Psoas muscle (tissue), 8 donors: Measurements from ENCODE around the gene SLC22A14. TPM values are rescaled to one million over a fixed set of nuclear protein-coding genes. Genes with fewer than 3 reads are reported as not detected.

Source experiments
- ATAC-seq, 4 donors: fragments of 200-7000 bp; cut with Tn5 transposase; one replicate each; pipeline ENCODE4 v1.9.1; 2020; ENCODE audit warnings: moderate library complexity in 3 of 4, mild to moderate bottlenecking in 2 of 4
- DNase-seq, 2 donors: peaks; one replicate each; pipeline ENCODE4 v3.0.0-alpha.2; 2020
- H3K27ac ChIP-seq: fragments of 200-600 bp; one replicate; pipeline ENCODE4 v1.8.0; 2022
- H3K27me3 ChIP-seq, 3 donors: fragments of 200-600 bp in 1 of 3; one replicate each; pipeline versions ENCODE4 v1.6.1 to v1.8.0; 2013 to 2022; ENCODE audit warnings: low read length in 2 of 3, mild to moderate bottlenecking in 2 of 3, moderate library complexity in 1 of 3; ENCODE audit not compliant: insufficient read depth in 3 of 3
- H3K36me3 ChIP-seq, 2 donors: fragments of 200-600 bp in 1 of 2; one replicate each; pipeline versions ENCODE4 v1.6.1 to v1.8.0; 2013 to 2022; ENCODE audit warnings: low read depth in 1 of 2, mild to moderate bottlenecking in 1 of 2, moderate library complexity in 1 of 2; ENCODE audit not compliant: insufficient read depth in 1 of 2
- H3K4me1 ChIP-seq: fragments of 200-600 bp; one replicate; pipeline ENCODE4 v1.8.0; 2022
- H3K4me3 ChIP-seq: fragments of 200-600 bp; one replicate; pipeline ENCODE4 v1.8.0; 2022; ENCODE audit warnings: mild to moderate bottlenecking
- H3K9me3 ChIP-seq: fragments of 200-600 bp; one replicate; pipeline ENCODE4 v1.8.0; 2022
- WGBS, 3 donors: extraction: QIAGEN DNeasy Blood & Tissue Kit; methylation state at CpG; one replicate each; pipeline versions ENCODE4 v1.1.6 to v1.1.7; 2013; 5-methylcytosine and 5-hydroxymethylcytosine counted together
- intact Hi-C, 2 donors: fragments of 100-400 bp; cut with DNase I; formaldehyde crosslinking; loops; one replicate each; pipeline versions ENCODE4 v1.11.0 to v1.14.2; 2022
- polyA plus RNA-seq, 3 donors: library from polyadenylated mRNA; stranded (reverse); fragments of 200-250 nt; gene quantifications; one replicate each; pipeline ENCODE4 v1.2.3, GENCODE V29; 2013
- total RNA-seq, 4 donors: library from RNA; stranded (reverse); fragmentation: NEBNext Ultra II Directional in 2 of 4; extraction: Animal tissue kit (Norgen Biotek cat#: 25700) in 2 of 4; gene quantifications; one replicate each; pipeline versions ENCODE4 v1.2.1 to v1.2.4, GENCODE V29; 2021 to 2023
- TF ChIP-seq, protein P1 (sequence below): fragments of 200-600 bp; IDR thresholded peaks from one replicate; pipeline ENCODE4 v1.8.0; 2022; ENCODE audit warnings: antibody characterized with exemption
- donor health status: healthy with polysubstance abuse.
- donor health status: DM: no; HTN: no; CAD: no; lungs with moderate emphysema.
- donor health status: Bipolar disorder and iron deficiency.
- donor health status: healthy.
- donor health status: DM: yes; HTN: yes; CAD: no.
- donor health status: DM: no; HTN: no; CAD: no.
- donor health status: DM: no; HTN: no; CAD: no.
- donor health status: DM: yes; HTN: yes; CAD: no.

SLC22A14 gene
- total and polyA plus RNA-seq, 7 donors: 0.08 to 0.64 (median 0.26) TPM

DNA sequence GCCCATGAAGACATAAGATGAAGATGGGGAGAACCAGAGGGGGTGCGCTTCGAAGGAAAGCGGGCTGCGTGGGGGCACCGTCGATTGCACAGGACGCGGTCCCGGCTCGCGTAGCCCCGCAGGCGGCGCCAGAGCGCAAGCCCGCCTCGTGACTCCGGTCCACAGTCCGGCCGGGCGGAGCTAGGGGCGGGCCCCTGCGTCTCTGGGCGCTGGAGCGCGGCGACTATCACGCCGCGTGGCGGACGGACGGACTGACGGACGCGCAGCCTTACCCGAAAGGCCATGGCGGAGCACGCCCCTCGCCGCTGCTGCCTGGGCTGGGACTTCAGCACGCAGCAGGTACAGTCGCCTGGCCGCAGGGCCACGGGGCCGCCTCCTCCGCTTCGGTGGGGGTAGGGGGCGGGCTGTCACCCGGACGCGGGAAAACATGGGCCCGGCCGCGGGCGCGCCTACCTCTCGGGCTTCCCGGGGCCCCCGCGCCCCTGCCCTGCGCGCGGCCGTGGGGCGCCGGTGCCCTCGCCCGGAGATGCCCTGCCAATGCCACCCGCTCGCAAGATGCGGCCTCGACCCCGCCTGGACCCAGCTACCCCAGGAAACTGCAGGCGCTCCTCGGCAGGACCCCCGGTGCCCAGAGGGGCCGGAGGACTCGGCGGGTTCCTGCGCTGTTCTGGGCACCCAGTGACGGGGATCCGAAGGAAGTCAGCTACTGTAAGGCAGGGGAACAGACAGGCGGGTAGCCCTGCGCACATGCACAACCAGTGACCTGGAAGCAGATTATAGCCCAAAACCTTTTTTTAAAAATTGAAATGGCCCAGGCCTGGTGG is 64.7 kb downstream of the SLC22A14 start, which contains the start of gene XYLB:
XYLB (plus strand) TSS at position 199 of the 824 bp plus-strand sequence; CDS start at position 283, 84 bp downstream.
- no peaks in the 10 kb centered on the region for H3K36me3 ChIP-seq
- WGBS, 3 donors: 1 to 3% (median 2%) methylated on average over 36 to 85 of the region's 85 CpGs
- peak within 1 kb of the TSS; percentile 44 for H3K27ac ChIP-seq
- peaks cover 5% of the 10 kb centered on the region for H3K4me1 ChIP-seq
- peak within 1 kb of the TSS; percentile 88 for H3K4me3 ChIP-seq
- H3K27me3 ChIP-seq: no peaks in the 10 kb centered on the region
- TF ChIP-seq, protein P1, sequence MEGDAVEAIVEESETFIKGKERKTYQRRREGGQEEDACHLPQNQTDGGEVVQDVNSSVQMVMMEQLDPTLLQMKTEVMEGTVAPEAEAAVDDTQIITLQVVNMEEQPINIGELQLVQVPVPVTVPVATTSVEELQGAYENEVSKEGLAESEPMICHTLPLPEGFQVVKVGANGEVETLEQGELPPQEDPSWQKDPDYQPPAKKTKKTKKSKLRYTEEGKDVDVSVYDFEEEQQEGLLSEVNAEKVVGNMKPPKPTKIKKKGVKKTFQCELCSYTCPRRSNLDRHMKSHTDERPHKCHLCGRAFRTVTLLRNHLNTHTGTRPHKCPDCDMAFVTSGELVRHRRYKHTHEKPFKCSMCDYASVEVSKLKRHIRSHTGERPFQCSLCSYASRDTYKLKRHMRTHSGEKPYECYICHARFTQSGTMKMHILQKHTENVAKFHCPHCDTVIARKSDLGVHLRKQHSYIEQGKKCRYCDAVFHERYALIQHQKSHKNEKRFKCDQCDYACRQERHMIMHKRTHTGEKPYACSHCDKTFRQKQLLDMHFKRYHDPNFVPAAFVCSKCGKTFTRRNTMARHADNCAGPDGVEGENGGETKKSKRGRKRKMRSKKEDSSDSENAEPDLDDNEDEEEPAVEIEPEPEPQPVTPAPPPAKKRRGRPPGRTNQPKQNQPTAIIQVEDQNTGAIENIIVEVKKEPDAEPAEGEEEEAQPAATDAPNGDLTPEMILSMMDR: peak; percentile 84
- intact Hi-C loops: loop anchor here (2.0 to 5.0 kb wide), 2 partner anchors 116 to 132 kb away; no protein-coding TSS in a partner anchor
- DNase-seq: peak; percentile 90 to 92
- ATAC-seq: peak; percentile 99 to 100 (median 99)
- H3K9me3 ChIP-seq: no peaks in the 10 kb centered on the region

DNA sequence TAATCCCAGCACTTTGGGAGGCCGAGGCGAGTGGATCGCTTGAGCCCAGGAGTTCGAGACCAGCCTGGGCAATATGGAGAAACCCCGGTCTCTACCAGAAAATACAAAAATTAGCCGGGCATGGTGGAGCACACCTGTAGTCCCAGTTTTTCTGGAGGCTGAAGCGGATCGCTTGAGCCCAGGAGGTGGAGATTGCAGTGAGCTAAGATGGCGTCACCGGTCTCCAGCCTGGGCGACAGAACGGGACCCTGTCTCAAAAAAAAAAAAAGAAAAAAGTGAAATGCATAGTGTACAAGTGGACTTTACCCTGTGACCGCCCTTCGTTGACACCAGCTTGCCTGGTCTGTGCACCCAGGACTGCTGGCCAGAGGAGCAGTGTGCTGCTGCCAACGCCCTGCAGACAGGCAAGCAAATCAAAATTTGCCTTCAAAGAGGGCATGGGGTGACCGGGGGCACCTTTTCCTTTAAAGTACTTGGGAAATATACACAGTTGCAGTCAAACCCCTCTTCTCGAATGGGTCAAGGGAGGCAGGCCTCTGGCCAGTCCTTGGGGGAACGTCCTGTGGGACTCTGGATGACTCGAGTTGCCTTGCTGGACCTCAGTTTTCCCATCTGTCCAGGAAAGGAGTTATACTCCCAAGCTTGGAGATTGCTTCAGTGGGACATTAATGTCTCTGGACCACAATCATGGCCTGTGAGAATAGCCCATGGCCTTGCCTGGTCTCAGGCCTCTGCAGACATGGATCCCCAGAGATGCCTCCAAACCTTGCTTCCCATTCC is 65.5 kb downstream of the SLC22A14 start:
- Histone ChIP-seq H3K4me1 (peaks cover 5% of the 10 kb centered on the region), H3K9me3 (no peaks in the 10 kb centered on the region), H3K36me3 (no peaks in the 10 kb centered on the region), H3K27me3 (no peaks in the 10 kb centered on the region), H3K27ac (no peak overlapping the region), H3K4me3 (peak overlapping the region; percentile 88)
- intact Hi-C loops: loop anchor here (2.0 to 5.0 kb wide), 2 partner anchors 115 to 131 kb away; no protein-coding TSS in a partner anchor
- no peak for ATAC-seq
- TF ChIP-seq, protein P1: no peak
- DNase-seq: no peak
- 76 to 77% (median 76%) methylated on average over 19 of the region's 19 CpGs for WGBS, 3 donors

DNA sequence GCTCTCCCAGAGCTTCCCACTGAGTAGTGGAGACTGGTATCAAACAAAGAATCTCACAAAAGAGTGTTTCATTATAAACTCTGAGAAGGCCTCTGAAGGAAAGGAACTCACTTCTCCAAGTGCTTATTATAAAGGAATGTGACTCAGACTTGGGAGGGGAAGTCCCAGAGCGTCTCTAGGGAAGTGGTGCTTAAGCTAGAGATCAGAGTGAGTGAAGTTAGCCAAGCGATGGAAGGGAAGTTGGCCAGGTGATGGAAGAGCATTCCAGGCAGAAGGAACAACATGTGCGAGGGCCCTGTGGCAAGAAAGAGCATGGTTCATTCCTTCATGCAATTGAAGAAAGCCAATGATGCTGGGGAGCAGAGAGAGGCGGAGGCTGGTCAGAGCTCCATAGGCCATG is 66.8 kb downstream of the SLC22A14 start:
- H3K27me3 ChIP-seq: no peaks in the 10 kb centered on the region
- ATAC-seq: no peak
- peaks cover 5% of the 10 kb centered on the region for H3K4me1 ChIP-seq
- H3K4me3 ChIP-seq: no peak overlapping the region
- no peak overlapping the region for H3K27ac ChIP-seq
- no peak for DNase-seq
- WGBS, 3 donors: 79 to 84% (median 83%) methylated on average over 4 of the region's 4 CpGs
- no peaks in the 10 kb centered on the region for H3K9me3 ChIP-seq
- TF ChIP-seq, protein P1: no peak
- H3K36me3 ChIP-seq: no peaks in the 10 kb centered on the region
- intact Hi-C loops: loop anchor here in 1 of 2 donors (5.0 kb wide), 1 partner anchor 113 kb away; no protein-coding TSS in a partner anchor

DNA sequence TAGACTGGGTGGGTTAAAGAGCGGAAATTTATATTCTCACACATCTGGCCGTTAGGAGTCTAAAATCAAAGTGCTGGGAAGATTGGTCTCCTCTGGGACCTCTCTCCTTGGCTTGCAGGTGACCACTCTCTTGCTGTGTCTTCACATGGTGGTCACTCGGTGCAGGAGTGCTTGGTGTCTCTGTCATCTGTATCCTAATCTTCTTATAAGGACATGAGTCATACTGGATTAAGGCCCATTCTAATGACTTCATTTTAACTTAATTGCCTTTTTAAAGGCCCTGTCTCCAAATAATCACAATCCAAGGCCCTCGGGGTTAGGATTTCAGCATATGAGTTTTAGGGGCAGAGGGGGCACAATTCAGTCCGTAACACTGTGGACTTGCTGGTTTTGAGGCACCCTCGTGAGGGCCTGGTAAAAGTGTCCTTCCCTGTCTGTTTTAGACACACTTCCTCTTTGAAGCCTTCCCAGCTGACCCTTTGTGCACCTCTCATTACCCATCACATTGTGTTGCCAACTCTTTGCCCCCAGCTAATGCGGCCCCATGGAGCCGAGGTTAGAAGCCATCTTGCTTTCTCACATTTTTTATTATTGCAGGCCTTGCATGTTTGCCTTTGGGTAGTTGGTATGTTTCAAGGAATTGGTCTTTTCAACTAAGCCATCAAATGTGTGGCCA is 67.7 kb downstream of the SLC22A14 start:
- H3K9me3 ChIP-seq: no peaks in the 10 kb centered on the region
- no peaks in the 10 kb centered on the region for H3K36me3 ChIP-seq
- WGBS, 3 donors: 80 to 86% (median 84%) methylated on average over 8 of the region's 8 CpGs
- no peak overlapping the region for H3K4me3 ChIP-seq
- intact Hi-C loops: loop anchor here in 1 of 2 donors (5.0 kb wide), 1 partner anchor 112 kb away; no protein-coding TSS in a partner anchor
- ATAC-seq: no peak
- no peak for DNase-seq
- H3K4me1 ChIP-seq: peaks cover 5% of the 10 kb centered on the region
- H3K27me3 ChIP-seq: no peaks in the 10 kb centered on the region
- no peak overlapping the region for H3K27ac ChIP-seq
- TF ChIP-seq, protein P1: no peak
